GM21447 (cell line): ENCODE results near the gene RYR1.
"Not testable (repeated sequence)": the region's sequence is repeated elsewhere in the genome, so short reads cannot be mapped to it uniquely, and the experiment has no call there.

Experiments used
- ATAC-seq: cut with Tn5 transposase; IDR thresholded peaks from one replicate; pipeline ENCODE4 v1.9.1; 2021; ENCODE audit not compliant: unreplicated experiment

RYR1 gene

DNA sequence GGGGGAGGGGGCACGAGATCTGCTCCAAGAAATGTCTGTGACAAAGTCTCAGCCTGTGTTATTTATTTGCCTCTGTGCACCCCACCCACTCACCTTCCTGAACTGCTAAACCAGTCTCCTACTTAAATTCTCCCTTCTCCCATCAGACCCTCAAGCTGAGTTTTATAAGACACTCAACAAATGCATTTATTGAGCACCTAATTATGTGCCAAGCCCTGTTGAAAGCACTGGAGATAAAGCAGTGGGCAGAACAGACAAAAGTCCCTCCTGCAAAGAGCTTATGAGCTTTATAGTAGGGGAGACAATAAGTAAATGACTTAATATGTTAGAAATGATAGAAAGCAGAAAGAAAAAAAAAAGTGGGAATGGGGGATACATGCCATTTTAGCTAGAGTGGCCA lies 34.0 kb upstream of the RYR1 start:
- ATAC-seq, result no peak

GRCh38 chr19:38400361-38400760 lies 33.1 kb upstream of the RYR1 start:
- ATAC-seq, result no peak

- ATAC-seq, result no peak
These were observed 32.3 kb upstream of the RYR1 start for GRCh38 chr19:38401148-38401547.

GRCh38 chr19:38402623-38402966 lies 30.9 kb upstream of the RYR1 start:
- ATAC-seq, result no peak

DNA sequence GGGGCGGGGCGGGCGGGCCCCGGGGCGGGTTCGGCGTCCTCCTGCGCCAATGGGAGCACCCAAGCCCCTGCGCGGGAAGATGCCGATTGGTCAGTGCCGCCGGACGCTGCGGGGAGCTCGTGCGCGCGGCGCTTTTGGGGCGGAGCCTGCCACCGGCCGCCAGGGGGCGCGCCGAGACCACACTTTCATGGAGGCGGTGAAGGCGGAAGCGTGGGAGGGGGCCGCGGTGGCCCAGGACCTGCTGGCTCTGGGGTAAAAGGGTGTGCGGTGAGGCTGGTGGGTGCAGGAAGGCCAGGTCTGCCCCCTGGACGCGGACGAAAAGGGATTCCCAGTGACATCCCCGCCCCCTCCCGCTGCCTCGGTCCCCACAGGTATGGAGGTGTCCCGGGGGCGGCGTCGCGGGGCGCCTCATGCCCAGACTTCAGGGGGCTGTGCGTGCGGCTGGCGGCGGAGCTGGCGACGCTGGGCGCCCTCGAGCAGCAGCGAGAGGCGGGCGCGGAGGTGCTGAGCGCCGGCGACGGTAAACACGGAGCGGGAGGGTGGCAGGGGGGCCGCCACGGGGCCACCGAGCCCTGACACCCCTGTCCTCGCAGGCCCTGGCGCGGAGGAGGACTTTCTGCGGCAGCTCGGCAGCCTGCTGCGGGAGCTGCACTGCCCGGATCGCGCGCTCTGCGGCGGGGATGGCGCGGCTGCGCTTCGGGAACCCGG lies 30.4 kb upstream of the RYR1 start, which contains the start of gene FAM98C:
Gene FAM98C, plus strand, starts transcription at position 127 of the 708 bp plus-strand sequence. Its CDS starts 61 bp downstream, at position 188.
- ATAC-seq, result peak; percentile 86

- no peak for ATAC-seq
These were observed 28.6 kb upstream of the RYR1 start for GRCh38 chr19:38404858-38405257.

DNA sequence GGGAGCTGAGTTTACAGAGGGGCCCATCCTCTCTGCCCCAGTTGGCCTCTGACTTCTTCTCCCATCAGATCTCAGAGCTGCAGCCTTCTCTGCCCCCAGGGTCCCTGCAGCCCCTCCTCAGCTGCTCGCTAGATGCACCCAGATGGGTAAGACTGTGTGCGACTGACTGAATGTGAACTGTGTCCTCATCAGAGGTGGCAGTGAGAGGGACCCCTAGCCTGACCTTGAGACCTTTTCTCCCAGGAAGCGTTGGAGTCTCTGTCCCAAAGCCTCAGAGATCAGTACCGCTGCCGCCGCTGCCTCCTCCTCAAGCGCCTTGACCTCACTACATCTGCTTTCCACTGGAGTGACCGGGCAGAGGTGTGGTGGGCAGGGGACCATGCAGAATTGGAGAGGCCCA lies 28.2 kb upstream of the RYR1 start:
- no peak for ATAC-seq

DNA sequence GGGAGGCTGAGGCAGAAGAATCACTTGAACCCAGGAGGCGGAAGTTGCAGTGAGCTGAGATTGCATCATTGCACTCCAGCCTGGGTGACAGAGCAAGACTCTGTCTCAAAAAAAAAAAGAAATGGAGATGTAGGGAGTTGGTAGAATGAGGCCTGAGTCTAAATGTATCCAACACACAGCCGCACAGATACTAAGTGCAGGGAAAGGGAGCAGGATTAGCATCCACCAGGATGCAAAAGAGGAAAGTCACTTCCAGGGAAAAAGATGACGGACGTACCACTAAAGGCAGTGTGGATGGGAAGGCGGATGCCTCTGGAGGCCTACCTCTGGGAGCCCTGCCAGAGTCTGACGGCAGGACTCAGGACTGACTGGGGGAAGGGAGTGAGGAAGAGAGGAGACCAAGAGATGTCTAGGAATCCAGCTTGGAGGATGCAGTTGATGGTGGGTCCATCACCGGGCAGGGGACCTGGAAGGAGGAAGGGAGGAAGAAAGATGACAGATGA lies 23.8 kb upstream of the RYR1 start:
- ATAC-seq, result no peak

- not testable (repeated sequence) for ATAC-seq
These were observed 23.1 kb upstream of the RYR1 start for GRCh38 chr19:38410407-38410806.

GRCh38 chr19:38411041-38411712 lies 22.3 kb upstream of the RYR1 start:
- ATAC-seq, result no peak

GRCh38 chr19:38411898-38412297 lies 21.6 kb upstream of the RYR1 start:
- not testable (repeated sequence) for ATAC-seq

DNA sequence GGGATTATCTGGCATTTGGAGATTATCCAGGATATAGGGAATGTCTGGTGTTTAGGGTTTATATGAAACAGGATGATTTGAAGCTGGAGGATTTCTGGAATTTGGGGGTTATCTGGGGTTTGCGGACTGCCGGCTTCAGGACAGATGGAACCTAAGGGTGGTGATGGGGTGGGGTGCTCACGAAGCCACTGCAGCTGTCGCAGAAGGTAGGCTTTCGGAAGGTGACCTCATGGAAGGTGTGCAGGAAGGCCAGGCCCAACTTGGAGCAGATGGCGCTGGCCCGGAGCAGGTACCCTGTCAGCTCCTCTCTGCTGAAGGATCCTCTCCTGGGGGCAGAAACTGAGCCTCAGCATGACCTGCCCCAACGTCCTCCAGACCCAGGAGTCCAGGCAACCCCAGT lies 21.0 kb upstream of the RYR1 start:
- no peak for ATAC-seq

DNA sequence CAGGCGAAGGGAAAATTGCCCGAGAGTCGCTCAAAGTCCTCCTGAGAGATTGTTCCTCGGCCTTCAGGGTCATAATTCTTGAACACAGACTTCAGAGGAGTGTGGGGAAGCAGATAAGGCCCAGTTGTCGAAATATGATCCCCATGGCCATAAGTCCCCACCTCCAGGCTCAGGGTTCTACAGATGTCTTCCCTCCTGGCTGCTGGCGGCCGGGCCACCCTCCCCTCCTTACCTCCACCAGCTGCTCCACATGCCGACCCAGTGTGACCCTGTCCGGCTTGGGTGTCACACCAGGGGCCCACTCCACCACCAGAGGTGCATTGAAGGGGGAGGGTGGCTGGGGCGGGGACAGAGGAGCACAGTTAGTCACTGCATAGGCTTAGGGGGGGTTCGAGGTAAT lies 20.5 kb upstream of the RYR1 start:
- no peak for ATAC-seq

DNA sequence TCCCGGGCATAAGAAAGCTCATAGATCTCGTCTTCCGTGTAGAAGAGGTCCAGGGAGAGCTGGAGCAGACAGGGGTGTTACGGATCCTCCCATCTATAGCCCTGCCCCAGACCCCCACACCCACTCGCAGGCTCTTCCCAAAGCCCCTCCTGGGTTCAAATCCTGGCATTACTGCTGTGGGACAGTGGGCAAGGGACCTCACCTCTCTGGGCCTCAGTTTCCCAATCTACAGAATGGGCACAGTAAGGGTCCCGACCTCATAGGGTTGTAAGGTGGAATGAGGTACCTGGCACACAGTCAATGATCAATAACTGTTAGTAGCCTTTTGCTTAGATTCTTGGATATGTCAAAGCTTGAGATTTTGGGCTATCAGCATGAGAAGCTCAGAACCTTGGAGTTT lies 20.1 kb upstream of the RYR1 start:
- no peak for ATAC-seq

DNA sequence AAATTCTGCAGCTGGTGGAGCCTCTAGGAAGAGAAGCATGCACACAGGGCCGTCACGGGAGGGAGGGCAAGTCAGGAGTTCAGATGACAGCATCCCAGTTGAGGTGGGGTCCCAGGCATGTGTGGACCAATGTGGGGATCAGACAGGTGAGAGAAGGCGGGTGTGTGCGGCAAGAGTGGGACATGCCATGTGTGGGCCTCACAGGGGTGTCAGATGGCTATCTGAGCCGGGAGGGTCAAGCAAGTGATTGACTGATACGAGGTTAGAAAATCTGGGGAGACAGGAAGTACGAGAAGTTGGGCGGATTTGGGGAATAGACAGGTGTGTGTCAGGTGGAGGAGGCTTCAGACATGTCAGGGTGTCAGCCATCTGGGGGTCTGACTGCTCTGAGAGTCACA lies 16.3 kb upstream of the RYR1 start:
- no peak for ATAC-seq

DNA sequence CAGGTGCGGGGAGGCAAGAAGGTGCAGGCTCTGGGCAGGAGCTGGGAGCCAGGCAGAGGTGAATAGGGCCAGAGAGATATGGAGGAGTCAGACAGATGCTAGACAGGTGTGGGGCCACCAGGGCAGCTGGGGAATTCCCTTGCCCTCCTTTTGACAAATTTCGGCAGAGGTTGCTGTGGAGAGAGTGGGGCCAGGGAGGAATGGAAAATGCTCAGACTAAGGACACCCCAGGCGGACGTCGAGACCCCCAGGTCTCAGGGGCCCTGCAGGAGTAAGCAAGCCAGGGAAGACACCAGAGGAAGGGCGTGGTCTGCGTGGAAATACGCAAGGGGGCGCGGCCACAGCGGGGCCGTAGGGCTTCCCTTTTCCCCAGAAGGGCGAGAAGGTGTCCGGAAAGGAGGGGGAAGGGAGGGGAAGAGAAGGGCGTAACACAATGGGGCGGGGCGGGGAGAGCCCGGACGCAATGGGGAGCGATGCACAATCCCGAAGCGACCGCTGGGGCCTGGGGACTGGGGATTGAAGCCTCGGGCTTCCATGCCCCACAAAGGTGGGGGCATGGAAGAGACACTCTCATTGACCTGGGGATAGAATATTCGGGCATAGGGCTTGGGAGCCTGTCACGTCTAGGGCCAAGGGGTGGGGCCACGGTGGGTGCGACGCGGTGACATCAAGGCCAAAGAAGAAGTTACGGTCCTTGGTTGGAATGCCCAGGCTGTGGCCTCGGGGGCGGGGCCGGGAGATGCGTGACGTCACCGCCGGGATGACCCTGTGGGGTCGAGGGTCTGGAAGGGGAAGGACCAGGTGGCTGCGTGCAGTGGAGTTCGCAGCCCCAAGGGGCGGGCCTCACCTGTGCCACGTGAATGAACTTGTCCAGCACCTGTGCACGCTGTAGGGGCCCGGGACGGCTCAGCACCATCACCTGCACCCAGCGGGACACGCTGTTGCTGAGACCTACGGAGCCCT lies 15.7 kb upstream of the RYR1 start:
- no peak for ATAC-seq

GRCh38 chr19:38420935-38421334 lies 12.6 kb upstream of the RYR1 start:
- no peak for ATAC-seq

DNA sequence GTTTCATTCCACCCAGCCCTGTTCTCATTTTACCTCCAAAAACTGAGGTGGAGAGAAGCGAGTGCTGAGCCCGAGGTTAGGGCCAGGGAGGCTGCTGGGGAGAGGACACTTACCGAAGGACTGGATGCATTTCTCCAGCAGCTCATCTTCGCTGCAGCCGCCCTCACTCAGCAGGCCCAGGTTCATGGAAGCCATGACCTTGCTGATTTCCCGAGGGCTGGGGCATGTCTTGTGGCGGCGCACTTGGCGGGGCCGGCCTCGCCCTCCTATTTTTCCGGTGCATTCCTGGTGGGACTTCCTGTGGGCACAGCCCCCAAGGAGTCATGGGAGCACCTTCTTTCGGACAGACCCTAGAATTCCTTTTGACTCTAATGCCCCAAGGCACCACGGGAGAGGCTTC lies 11.6 kb upstream of the RYR1 start:
- no peak for ATAC-seq

DNA sequence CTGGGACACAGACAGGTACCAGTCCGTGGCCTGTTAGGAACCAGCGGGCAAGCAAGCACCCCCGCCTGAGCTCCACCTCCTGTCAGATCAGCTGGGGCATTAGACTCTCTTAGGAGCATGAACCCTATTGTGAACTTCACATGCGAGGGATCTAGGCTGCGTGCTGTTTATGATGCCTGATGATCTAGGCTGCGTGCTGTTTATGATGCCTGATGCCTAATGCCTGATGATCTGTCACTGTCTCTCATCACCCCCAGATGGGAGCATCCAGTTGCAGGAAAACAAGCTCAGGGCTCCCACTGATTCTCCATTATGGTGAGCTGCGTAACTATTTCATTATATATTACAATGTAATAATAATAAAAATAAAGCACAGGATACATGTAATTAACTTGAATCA lies 11.1 kb upstream of the RYR1 start:
- no peak for ATAC-seq

- no peak for ATAC-seq
These were observed 9.2 kb upstream of the RYR1 start for GRCh38 chr19:38424272-38424671.

DNA sequence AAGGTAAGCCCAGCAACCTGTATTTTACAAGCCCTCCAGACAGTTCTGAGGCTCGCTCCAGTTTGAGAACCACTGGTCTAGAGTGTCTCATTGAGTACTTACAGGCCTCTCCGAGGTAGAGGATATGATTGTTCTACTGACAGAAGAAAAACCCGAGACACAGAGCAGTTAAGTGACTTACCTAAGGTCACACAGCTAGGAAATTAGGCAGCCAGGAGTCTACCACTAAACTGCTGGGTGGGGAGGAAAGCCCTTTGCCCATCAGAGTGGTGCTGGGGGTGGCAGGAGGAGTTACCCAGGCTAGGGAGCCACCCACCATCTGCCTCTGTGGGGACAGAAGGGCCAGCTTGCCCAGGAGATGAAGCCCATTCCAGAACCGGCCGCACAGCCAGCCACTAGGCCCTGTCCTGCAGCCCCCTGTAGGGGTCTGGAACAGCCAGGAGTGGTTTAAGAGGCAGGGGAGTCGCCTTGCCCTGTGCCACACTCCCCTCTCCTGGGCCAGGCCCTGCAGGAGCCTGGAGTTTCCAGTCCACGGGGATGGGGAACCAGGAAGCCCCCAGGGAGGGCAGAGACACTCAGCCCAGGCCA lies 8.2 kb upstream of the RYR1 start:
- ATAC-seq, result no peak
